Ovary (tissue), 3 donors: Measurements from ENCODE around the gene ENTPD2.

Experiments used
- POLR2A ChIP-seq: fragments of 450-650 bp; IDR thresholded peaks from one replicate; pipeline ENCODE4 v1.6.1; 2017; ENCODE audit warnings: antibody characterized with exemption, mild to moderate bottlenecking, moderate library complexity
- TF ChIP-seq, protein P1 (sequence below), 3 donors: fragments of 450-650 bp in 2 of 3; fragments of 200-600 bp in 1 of 3; IDR thresholded peaks; one replicate each; pipeline versions ENCODE4 v1.5.1 to v1.8.0; 2016 to 2022; ENCODE audit warnings: antibody characterized with exemption in 3 of 3, mild to moderate bottlenecking in 1 of 3
- donor health status: DM: no; HTN: no; CAD: no.

DNA sequence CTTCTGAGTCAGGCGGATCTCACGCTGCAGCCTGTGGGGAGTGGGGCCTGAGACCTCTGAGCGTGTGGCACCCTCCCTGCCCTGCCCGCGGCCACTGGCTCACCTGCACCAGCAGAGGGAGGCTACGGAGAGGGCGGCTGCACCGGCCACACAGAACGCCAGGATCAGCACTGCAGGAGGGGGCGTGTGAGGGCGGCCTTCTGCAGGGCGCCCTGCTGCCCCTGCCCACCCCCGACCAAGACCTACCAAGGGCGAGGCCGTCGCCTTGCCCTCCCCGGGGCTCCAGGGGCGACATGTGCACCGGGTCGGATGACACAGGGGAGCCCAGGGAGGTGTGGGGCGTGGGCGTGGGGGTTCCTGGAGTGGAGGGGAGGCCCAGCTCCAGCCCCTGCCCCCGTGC, 13.3 kb downstream of the ENTPD2 start:
- TF ChIP-seq, protein P1, sequence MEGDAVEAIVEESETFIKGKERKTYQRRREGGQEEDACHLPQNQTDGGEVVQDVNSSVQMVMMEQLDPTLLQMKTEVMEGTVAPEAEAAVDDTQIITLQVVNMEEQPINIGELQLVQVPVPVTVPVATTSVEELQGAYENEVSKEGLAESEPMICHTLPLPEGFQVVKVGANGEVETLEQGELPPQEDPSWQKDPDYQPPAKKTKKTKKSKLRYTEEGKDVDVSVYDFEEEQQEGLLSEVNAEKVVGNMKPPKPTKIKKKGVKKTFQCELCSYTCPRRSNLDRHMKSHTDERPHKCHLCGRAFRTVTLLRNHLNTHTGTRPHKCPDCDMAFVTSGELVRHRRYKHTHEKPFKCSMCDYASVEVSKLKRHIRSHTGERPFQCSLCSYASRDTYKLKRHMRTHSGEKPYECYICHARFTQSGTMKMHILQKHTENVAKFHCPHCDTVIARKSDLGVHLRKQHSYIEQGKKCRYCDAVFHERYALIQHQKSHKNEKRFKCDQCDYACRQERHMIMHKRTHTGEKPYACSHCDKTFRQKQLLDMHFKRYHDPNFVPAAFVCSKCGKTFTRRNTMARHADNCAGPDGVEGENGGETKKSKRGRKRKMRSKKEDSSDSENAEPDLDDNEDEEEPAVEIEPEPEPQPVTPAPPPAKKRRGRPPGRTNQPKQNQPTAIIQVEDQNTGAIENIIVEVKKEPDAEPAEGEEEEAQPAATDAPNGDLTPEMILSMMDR (IDR thresholded peaks at IDR 0.05), result no peak
- no peak for TF ChIP-seq POLR2A
